Activated CD4-positive, alpha-beta T cell treated with anti-CD3 and anti-CD28 coated beads, Interleukin-2, amount 50 U/mL, for 48 hours (primary cell): Measurements from ENCODE around the gene WDR93.

Source experiments
- DNase-seq, 2 experiments: peaks; one replicate each; pipeline ENCODE4 v3.0.0-alpha.2; 2020

Gene WDR93

DNA sequence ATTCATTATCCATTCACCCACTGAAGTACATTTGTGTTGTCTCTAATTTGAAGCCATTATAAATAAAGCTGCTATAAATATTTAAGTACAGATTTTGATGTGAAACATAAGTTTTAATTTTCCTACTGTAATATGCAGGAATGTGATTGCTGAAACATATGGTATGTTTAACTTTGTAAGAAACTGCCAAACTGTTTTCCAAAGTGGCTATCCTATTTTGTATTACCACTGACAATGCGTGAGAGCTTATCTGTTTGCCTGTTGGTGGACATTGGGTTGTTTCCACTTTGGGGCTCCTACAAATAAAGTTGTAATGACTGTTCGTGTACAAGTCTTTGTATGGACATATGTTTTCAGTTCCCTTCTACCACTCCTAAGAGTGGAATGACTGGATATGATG is 2.5 kb downstream of the WDR93 start:
- no peak for DNase-seq

DNA sequence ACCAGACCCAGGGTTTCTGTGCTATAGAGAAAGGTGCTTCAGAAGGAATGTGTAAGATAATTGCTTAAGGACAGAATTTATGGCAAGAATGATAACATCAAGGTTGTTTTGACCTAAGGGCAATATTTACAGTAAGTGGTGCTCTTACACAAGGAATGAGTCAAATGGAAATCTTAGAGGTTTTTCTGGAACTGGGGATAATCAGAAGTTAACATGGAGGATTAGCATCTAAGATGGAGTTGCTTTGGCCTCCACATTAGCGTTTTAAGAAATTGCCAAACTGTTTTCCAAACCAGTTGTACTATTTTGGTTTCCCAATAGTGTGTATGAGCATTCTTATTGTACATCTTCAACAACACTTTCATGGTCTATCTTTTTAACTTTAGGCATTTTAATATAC is 3.1 kb downstream of the WDR93 start:
- DNase-seq = no peak

DNA sequence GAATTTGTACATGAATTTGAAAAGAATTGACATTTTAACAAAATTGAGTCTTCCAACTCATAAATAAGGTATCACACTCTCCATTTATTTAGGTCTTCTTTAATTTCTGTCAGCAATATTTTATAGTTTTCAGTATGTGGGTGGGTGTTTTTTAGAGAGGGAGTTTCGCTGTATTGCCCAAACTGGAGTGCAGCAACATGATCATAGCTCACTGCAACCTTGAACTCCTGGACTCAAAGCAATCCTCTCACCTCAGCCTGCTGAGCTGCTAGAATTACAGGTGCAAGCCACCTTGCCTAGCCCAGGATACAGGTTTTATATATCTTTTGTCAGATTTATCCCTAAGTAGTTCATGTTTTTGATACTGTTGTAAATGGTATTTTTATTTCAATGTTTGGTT is 4.6 kb downstream of the WDR93 start:
- DNase-seq = no peak

DNA sequence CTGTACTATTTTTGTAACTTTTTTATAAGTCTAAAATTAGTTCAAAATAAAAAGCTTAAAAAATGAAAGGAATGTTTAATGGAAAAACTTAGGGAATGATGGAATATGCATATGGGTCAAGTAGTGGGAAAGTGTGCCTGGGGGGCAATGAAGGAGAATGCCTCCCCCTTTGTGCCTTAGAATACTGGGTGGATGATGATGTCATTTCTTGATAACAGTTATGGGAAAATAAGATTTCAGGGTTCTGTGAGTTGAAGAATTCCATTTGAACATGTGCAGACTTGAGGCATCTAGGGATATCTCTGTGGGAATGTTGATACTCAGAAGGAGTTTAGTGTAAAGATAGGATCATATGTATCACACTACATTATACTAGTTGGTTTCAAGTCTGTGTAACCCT is 13.8 kb downstream of the WDR93 start:
- DNase-seq = no peak

DNA sequence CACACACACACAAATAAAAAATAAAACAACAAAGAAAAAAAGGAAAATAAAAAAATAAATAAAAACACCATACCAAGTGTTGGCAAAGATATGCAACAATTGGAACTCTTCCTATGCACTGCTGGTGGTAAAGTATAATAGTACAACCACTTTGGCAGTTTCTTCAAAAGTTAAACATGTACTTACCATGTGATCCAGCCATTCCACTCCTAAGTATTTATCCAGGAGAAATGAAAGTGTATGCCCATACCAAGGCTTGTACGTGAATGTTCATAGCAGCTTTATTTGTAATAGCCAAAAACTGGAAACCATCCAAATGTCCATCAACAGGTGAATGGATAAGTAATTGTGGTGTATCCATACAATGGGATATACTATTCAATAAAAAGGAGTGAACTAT is 17.0 kb downstream of the WDR93 start:
- DNase-seq = no peak

DNA sequence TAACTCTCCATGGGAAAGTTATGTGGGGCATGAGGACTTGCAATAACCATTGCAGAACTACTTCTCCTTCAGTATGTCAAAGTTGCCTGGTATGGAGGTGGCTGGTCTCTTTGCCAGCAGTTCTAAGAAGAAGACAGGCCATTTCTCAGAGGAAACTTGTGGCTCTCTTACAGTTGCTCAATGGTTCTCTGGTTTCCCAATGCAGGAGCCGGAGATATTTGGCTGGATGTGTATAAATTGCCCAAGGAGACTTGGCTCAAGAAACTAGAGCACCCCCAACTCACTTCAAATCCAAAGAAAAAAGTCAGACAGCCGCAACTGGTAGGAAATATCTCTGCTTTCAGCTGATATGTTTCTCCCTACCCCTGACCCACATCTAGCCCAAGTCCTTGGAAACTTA is 24.2 kb downstream of the WDR93 start:
- DNase-seq = no peak

DNA sequence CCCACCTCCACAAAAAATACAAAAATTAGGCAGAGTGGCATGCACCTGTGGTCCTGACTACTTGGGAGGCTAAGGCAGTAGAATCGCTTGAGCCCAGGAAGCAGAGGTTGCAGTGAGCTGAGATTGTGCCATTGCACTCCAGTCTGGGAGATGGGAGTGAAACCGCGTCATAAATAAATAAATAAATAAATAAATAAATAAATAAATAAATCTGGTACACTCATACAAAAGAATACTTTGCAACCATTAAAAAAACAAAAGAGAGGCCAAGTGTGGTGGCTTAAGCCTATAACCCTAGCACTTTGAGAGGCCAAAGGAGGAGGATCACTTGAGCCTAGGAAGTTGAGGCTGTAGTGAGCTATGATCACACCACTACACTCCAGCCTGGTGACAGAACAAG is 32.4 kb downstream of the WDR93 start:
- DNase-seq = no peak

DNA sequence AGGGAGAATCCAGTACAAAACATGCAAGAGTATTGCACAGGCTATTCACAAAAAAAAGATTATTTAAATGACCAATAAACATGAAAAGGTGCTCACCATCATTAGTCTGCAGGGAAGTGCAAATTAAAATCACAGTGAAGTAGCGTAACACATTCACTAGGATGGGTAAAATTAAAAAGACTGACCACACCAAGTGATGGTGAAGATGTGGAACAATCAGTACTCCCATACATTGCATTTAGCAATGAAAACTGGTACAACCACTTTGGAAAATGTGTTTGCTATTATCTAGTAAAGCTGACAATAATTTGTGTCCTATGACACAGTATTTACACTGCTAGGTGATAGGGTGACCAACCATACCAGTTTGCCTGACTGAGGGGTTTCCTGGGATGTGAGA is 34.0 kb downstream of the WDR93 start:
- DNase-seq = no peak

DNA sequence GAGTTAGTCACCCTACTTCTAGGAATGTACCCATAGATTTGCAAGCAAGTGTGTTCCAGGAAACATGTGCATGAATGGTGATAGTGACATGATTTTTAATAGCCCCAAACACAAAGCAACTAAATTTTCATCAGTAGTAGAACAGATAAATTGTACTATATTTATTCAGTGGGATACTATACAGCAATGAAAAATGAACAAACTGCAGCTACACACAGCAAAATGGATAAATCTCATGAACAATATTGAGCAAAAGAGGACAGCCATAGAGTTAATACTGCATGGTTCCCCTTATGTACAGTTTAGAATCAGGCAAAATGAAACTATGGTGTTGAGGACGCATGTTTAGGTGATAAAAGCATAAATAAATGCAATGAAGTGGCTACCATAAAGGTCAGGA is 34.5 kb downstream of the WDR93 start:
- DNase-seq = no peak

DNA sequence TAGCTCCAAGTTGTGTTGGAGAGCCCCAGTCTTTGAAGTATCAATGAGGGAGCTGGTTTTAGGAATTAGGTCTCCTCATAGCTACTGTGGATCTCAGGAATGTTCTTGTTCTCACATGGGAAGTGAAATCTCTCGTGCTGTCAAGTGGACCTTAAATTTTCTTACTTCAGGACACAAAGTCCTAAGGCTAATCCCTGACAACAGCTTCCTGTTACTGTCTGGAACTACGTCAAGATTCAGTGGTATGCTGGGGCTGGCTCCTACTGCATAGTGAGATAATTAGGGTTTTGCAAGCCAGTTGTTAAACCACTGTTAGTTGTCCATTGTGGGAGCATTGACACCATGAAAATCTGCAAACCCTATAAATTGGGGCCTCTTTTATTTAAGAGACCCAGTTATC is 37.6 kb downstream of the WDR93 start:
- no peak for DNase-seq

DNA sequence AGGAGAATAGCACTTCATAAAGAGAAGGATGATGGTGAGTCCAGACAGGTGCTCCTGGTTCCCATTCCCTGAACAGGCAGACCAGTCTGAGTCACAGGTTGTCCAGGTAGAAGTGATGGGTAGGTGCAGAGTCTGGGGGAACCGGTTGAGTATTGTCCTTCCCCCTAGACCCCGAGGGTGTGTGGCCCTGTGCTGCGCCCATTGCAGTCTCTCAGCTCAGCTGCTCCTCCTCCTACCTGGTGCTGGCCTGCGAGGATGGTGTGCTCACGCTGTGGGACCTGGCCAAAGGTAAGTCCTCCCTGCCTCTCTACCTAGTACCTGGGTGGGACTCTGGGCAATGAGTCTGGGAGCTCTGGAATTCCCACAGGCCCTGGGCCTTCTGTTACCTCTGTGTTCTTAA is 40.7 kb downstream of the WDR93 start:
- DNase-seq = no peak

DNA sequence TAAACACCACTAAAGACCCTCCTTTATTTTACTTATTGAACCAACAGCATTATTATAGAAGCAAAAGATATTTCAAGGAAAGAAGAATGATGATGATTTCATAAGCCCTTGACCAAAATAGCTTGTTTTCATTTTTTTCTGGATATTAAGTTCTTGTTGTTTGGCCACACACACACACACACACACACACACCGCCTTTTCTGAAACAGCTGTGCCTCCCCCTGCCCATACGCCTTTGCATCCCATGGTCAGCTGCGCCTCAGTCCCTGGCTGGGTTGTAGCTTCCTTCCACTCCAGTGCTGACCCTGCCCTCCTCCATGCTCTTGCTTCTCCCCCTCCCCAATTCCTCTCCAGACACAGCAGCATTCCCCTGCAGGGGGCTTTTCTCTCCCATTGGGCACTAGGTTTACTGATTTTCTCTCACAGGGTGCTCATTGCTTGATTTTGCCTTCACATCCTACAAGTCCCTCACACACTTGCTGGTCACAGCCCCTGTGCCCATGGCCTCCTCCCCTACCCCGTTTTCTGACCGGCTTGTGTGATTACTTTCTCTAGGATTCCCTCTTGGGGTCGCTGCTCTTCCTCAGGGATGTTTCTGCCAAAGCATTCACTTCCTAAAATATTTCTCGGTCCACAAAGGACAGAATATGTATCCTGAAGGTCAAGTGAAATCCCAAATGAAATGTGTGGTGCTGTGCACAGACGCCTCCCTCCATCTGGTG is 42.0 kb downstream of the WDR93 start:
- no peak for DNase-seq

DNA sequence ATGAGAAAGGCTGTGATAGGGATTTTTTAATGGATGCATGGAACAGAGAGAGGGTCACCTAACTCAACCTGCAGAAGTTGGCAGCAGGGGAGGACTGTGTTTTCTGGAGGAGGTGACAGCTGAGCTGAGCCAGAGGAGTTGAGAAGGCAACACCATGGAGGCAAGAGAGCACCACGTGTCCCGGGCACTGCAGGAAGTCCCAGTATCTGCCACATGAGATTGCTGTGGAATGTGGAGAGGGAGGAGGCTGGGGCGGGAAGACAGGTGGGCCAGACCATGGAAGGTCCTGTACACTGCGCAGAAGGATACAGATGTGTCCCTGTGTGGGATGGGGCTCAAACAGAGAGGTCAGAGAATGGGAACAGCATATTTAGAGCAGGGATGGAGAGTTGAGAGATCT is 45.2 kb downstream of the WDR93 start:
- DNase-seq = no peak

DNA sequence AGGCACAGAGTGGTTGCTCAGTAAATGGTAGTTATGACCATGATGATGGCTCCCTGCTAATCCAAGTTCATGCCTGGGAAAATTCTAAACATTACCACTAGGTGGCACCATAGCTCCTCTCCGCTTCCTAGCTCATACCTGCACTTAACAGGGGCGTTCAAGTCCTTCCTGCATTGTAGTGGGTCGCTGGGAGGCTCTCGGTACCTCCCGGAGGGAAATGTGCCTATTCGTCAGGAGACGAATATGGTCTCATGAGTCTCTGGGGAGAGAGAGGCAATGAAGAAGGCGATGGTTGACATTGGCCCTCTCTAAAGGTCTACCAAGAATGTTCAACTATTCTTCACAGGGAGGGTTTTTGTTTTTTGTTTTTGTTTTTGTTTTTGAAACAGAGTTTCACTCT is 49.5 kb downstream of the WDR93 start:
- DNase-seq = peak; percentile 39 to 57

DNA sequence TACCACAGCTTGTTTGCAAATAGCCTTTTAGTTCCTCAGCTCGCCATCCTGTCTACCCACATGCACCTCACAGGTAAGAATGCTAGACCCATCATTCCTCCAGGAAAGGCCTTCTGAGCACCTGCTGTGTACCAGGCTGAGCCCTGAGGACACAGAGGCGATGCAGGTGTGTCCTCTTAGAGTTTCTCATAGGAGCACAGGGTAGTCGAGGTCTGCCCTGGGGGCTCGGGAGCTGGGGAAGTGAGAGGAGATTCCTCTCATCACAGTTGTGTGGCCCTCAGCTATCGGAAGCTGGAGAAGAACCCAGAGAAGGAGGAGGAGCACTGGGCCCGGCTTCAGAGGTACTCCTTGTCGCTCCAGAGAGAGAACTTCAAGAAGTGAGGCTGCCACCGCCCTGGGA is 52.4 kb downstream of the WDR93 start:
- DNase-seq = no peak

DNA sequence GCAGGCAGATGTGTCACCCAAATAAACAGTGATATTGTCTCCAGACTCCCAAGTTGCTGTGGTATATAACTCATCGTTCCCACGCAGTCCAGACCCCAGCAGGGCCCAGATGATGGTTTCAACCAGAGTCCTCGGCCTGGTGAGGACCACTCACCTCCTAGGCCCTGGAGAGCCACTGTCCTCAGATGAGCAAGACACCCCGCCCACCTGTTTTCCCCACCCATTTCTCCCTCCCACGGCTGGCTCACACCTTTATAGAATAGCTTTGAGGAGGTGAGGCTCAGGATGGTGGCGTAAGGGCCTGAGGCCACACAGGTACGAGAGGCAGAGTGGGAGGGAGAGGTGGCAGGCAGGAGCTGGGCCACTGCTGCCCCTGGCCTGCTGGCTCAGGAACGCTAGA is 53.0 kb downstream of the WDR93 start:
- DNase-seq = no peak

DNA sequence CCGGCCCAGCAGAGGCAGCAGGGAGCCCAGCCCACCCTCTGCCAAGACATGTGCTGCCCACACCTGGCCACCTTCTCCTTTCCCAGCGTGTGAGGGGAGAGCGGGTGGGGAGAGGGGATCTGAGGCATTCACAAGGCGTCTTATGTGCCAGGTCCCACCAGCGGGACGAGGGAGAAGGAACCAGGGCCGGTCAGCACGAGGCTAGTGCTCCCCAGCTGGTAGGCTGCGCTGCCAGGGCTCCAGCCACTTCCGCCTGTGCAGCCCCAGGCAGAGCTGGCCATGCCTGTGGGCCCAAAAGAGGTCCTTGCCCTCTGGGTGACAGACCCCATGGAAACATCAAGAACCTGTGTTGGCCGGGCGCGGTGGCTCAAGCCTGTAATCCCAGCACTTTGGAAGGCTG is 54.5 kb downstream of the WDR93 start:
- DNase-seq = no peak

DNA sequence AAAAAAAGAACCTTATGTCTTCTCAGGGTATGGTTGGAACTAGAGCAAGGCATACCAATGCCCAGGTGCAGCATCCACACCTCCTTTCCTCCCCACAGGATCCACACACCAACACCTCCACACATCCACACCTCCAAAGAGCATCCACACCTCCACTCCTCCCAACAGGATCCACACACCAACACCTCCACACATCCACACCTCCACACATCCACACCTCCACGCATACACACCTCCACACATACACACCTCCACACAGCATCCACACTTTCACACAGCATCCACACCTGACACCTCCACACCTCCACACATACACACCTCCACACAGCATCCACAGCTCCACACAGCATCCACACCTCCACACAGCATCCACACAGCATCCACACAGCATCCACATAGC is 55.2 kb downstream of the WDR93 start:
- no peak for DNase-seq

DNA sequence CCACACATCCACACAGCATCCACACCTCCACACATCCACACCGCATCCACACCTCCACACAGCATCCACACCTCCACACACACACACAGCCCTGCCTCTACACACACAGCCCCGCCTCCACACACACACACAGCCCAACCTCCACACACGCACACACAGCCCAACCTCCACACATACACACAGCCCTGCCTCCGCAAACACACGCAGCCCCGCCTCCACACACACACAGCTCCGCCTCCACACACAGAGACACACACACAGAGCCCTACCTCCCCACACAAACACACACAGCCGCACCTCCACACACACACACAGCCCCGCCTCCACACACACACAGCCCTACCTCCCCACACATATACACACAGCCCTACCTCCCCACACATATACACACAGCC is 55.8 kb downstream of the WDR93 start:
- DNase-seq = no peak

DNA sequence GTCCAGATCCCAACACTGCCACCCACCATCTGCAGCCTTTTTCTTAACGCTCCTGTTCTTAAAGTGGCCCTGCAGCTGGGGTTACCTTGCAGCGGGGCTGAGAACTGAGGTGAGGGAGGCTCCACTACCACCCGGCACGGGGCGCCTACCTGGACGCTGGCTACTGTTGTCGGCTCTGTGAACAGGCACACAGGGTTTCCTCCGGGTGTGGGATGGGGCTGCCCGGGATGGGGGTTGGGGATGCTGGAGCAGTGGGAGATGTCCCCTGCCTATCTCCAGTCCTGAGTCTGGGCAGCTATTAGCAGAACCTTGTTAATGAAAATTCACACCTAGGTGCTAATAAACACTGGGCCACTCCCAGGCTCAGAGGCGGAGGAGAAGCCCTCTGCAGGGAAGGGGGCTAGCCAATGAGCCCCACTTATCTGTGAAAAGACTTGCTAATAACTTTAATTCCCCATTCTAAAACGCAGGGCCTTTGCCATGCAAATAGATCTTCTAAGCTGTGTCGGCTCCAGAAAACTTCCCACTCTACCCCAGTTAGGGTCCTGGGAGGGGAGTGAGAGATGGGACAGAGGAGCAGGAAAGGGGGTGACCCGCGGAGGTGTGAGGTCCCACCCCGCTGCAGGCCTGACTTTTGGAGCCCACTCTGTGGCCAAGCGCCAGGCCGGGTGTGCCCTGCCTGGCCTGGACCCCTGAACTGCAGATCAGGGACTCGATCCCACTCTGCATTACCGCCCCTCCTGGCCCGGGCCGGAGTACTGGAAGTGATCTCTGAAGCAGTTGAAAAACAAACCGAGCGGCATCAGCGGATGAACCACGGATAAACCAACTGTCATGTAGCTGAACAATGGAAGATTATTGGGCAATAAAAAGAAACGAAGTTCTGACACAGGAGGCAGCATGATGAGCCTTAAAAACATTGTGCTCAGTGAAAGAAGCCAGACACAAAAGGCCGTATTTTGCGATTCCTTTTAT is 57.4 kb downstream of the WDR93 start:
- no peak for DNase-seq

DNA sequence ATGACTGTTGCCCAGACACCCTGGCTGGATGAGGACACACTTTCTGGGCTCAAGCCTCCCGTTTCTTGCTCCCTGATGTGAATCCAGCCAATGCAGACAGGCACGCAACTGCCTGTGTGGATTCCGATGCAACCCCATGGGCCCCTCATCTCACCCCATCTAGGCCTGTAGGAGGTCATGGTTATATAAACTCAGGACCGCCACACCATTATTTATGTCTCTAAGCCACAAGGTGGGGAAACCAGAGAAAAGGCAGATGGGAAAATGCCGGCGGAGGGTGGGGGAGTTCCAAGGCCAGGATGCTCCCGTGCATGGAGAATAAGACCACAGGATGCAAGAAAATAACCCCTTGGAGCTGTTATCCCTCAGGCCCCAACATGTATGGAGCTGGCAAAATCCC is 58.4 kb downstream of the WDR93 start:
- DNase-seq = no peak

DNA sequence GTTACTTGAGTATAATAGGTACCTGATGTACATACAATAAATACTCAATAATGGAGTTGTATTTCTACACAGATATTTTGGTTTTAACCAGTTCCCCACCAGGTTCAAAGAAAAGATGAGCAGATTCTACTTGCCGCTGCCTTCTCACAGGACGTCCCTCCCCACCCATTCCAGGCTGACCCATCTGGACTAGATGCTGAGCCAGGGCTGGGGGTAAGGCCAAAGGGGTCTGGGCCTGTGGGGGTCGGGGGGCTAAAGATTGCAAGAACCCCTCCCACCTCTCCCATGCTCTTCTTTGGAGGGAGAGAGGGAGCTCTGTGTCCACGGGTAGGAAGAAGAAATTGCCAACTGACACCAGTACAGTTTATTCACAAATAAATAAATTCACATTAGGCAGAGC is 58.9 kb downstream of the WDR93 start:
- DNase-seq = no peak

DNA sequence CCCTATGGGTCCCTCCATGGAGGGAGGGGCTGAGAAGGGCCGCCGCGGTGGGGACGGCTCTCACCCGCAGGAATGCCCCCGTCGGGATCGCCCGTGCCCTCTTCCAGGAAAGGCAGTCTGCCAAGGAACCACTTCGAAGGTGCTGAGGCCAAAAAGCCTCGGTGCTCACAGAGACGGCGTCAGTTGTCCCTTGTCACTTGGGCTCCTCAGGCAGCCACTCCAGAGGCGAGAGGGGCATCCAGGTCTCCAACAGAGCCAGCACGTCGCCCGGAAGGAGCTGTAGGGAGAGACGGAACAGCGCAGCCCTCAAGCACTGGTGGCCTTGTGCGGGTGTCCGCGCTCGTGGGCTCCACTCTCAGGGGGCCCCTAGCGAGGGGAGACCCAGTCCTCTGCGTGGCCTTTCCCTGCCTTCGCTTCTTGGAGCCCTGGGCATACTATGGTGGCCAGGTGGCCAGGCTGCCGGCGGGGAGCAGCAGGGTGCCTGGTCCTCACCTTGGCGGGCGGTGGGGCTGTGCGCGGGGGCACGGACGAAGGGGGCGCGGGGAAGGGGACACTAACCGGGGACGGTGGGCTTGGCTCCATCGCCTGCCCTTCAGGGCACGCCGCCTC is 59.4 kb downstream of the WDR93 start:
- peak; percentile 20 to 30 for DNase-seq
